NOMO-1 treated with DMSO at 0.1 percent for 48 hours (cell line): ENCODE measurements around the gene DAAM1.

Source experiments
- DNase-seq: peaks from one replicate; lab custom pipeline; 2025; ENCODE audit not compliant: unreplicated experiment; lab: John Stamatoyannopoulos, UW

Gene DAAM1

GRCh38 chr14:59188461-59189090 is at the start of gene DAAM1:
Gene DAAM1, plus strand, starts transcription at chr14:59188667. Its CDS starts 74,811 bp downstream, at chr14:59263478.
- peak; percentile 98 for DNase-seq

GRCh38 chr14:59139324-59139723 is 49.1 kb upstream of the DAAM1 start:
- DNase-seq: no peak

- no peak for DNase-seq
Observed at GRCh38 chr14:59140106-59140843, 48.2 kb upstream of the DAAM1 start.

GRCh38 chr14:59146484-59146883 is 42.0 kb upstream of the DAAM1 start:
- DNase-seq: no peak

GRCh38 chr14:59147007-59147406 is 41.5 kb upstream of the DAAM1 start:
- DNase-seq: no peak

- peak; percentile 24 for DNase-seq
Observed at GRCh38 chr14:59148334-59148900, 40.0 kb upstream of the DAAM1 start.

GRCh38 chr14:59150990-59151389 is 37.5 kb upstream of the DAAM1 start:
- peak; percentile 93 for DNase-seq

GRCh38 chr14:59154373-59154772 is 34.1 kb upstream of the DAAM1 start:
- DNase-seq: no peak

GRCh38 chr14:59155886-59156285 is 32.6 kb upstream of the DAAM1 start:
- DNase-seq: no peak

GRCh38 chr14:59159169-59159568 is 29.3 kb upstream of the DAAM1 start:
- no peak for DNase-seq

GRCh38 chr14:59160506-59160905 is 28.0 kb upstream of the DAAM1 start:
- DNase-seq: no peak

GRCh38 chr14:59161561-59162175 is 26.8 kb upstream of the DAAM1 start:
- peak; percentile 87 for DNase-seq

- no peak for DNase-seq
Observed at GRCh38 chr14:59166258-59166657, 22.2 kb upstream of the DAAM1 start.

- no peak for DNase-seq
Observed at GRCh38 chr14:59175404-59175803, 13.1 kb upstream of the DAAM1 start.

- DNase-seq: no peak
Observed at GRCh38 chr14:59176765-59177164, 11.7 kb upstream of the DAAM1 start.

GRCh38 chr14:59177262-59177661 is 11.2 kb upstream of the DAAM1 start:
- no peak for DNase-seq

GRCh38 chr14:59181791-59182190 is 6.7 kb upstream of the DAAM1 start:
- no peak for DNase-seq

GRCh38 chr14:59182641-59183040 is 5.8 kb upstream of the DAAM1 start:
- no peak for DNase-seq

GRCh38 chr14:59183150-59183549 is 5.3 kb upstream of the DAAM1 start:
- no peak for DNase-seq

- DNase-seq: no peak
Observed at GRCh38 chr14:59184396-59184795, 4.1 kb upstream of the DAAM1 start.

GRCh38 chr14:59185676-59186075 is 2.8 kb upstream of the DAAM1 start:
- DNase-seq: no peak

- DNase-seq: no peak
Observed at GRCh38 chr14:59186306-59186705, 2.2 kb upstream of the DAAM1 start.
